BJ (cell line): ENCODE data around the gene NACA. TPM values are rescaled to one million over a fixed set of nuclear protein-coding genes. Genes with fewer than 3 reads are reported as not detected.
A peak's percentile ranks its signal among the peaks of the same experiment; 100 is the strongest.

ENCODE experiments used
- CTCF ChIA-PET: fragments of 350-600 bp; formaldehyde crosslinking; extraction: SDS; loops from one replicate; lab custom pipeline; 2021; ENCODE audit warnings: antibody characterized with exemption, inconsistent platforms; lab: Yijun Ruan, JAX
- POLR2A ChIA-PET: fragments of 300-600 bp; sonication (Branson Sonifier 250); formaldehyde crosslinking; extraction: SDS; loops from one replicate; lab custom pipeline; 2021; ENCODE audit warnings: antibody characterized with exemption; lab: Charles Lee
- DNase-seq: peaks from one replicate; pipeline ENCODE4 v3.0.0-alpha.2; 2011; ENCODE audit warnings: low read depth
- H3K27me3 ChIP-seq: 2 replicates; pipeline ENCODE4 v1.6.0; 2011; ENCODE audit warnings: low read length; ENCODE audit not compliant: control insufficient read depth, insufficient read depth
- H3K36me3 ChIP-seq: 2 replicates; pipeline ENCODE4 v1.5.1; 2011; ENCODE audit warnings: low read length; ENCODE audit not compliant: control insufficient read depth, insufficient read depth
- H3K4me3 ChIP-seq: 2 replicates; pipeline ENCODE4 v1.5.1; 2011; ENCODE audit warnings: low read depth, mild to moderate bottlenecking, control low read depth, low read length
- polyA plus RNA-seq: library from polyadenylated mRNA; depleted of rRNA; stranded (reverse); fragments of >200 nt; gene quantifications from 2 replicates; pipeline ENCODE4 v1.2.3, GENCODE V29; 2011
- TF ChIP-seq, protein P1 (sequence below): IDR thresholded peaks from 2 replicates; pipeline ENCODE4 v1.5.1; 2011; ENCODE audit warnings: low read depth, mild to moderate bottlenecking, control low read depth, inconsistent platforms, low read length, moderate library complexity; ENCODE audit not compliant: insufficient read depth

The NACA gene
- polyA plus RNA-seq, 1 experiment: 678 TPM

- Histone ChIP-seq H3K27me3 (no peaks in the 10 kb centered on the region), H3K4me3 (peak overlapping the region; percentile 99), H3K36me3 (peaks cover 5% of the 10 kb centered on the region)
- POLR2A ChIA-PET: no interaction called here
- TF ChIP-seq, protein P1, sequence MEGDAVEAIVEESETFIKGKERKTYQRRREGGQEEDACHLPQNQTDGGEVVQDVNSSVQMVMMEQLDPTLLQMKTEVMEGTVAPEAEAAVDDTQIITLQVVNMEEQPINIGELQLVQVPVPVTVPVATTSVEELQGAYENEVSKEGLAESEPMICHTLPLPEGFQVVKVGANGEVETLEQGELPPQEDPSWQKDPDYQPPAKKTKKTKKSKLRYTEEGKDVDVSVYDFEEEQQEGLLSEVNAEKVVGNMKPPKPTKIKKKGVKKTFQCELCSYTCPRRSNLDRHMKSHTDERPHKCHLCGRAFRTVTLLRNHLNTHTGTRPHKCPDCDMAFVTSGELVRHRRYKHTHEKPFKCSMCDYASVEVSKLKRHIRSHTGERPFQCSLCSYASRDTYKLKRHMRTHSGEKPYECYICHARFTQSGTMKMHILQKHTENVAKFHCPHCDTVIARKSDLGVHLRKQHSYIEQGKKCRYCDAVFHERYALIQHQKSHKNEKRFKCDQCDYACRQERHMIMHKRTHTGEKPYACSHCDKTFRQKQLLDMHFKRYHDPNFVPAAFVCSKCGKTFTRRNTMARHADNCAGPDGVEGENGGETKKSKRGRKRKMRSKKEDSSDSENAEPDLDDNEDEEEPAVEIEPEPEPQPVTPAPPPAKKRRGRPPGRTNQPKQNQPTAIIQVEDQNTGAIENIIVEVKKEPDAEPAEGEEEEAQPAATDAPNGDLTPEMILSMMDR: no peak
- CTCF ChIA-PET: interaction anchor here (2.2 kb wide), 1 partner anchor 87 kb away, joined by 4 read pairs; no protein-coding TSS in a partner anchor
- DNase-seq: peak; percentile 31
Measured at GRCh38 chr12:56723889-56724700, 1.0 kb downstream of the NACA start.

- H3K36me3 ChIP-seq: peaks cover 5% of the 10 kb centered on the region
- H3K27me3 ChIP-seq: no peaks in the 10 kb centered on the region
- POLR2A ChIA-PET: no interaction called here
- CTCF ChIA-PET: interaction anchor here (2.2 kb wide), 1 partner anchor 87 kb away, joined by 4 read pairs; no protein-coding TSS in a partner anchor
- no peak for DNase-seq
- TF ChIP-seq, protein P1: no peak
- peak overlapping the region; percentile 99 for H3K4me3 ChIP-seq
Measured at GRCh38 chr12:56723352-56723751, 1.7 kb downstream of the NACA start.

DNA sequence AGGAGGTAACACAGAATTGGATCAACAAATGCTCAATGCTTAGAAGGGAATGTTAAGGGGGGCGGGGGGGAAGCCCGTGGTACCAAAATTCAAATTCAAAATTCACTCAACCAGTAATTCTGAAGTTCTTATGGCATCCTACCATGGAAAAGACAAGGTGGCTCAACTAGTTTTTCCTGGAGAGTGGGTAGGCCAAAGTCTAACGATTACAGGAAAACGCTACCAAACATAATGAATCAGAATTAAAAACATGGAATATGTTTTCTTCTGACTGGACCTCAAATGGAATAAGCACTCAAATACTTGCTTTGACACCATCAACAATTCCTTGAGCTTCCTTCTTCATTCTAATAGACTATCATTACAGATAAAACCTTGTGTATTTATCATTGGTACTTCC lies 2.3 kb downstream of the NACA start:
- POLR2A ChIA-PET: no interaction called here
- TF ChIP-seq, protein P1: no peak

DNA sequence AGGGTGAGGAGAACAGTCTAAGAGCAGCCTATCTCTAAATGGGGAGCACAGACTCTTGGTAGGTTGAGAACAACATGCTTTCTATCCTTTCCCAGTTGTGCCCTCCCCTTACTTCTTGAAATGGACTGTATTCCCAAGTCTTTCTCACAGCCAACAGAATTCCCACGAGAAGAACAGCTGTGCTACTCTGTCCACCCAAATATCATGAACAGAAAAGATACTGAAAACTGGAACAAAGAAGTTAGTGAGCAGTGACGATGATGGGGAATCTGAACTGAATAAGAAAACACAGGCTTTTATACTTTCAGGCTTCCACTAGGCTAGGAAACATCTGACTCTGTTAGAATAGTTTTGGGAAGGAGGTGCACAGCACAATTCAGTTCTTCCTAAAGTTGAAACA lies 3.4 kb downstream of the NACA start:
- Histone ChIP-seq H3K27me3 (no peaks in the 10 kb centered on the region), H3K36me3 (peaks cover 10% of the 10 kb centered on the region), H3K4me3 (no peak overlapping the region)
- ChIA-PET POLR2A (interaction anchor here (0.5 kb wide), 1 partner anchor 352 kb away, joined by 3 read pairs; no protein-coding TSS in a partner anchor), CTCF (interaction anchor here (1.0 kb wide), 1 partner anchor 23 kb away, joined by 4 read pairs; no protein-coding TSS in a partner anchor)
- TF ChIP-seq, protein P1: no peak
- no peak for DNase-seq

More for the DNA sequence above, 2.3 kb downstream of the NACA start:
- Histone ChIP-seq H3K27me3 (no peaks in the 10 kb centered on the region), H3K36me3 (peaks cover 7% of the 10 kb centered on the region), H3K4me3 (no peak overlapping the region)
- CTCF ChIA-PET: interaction anchor here (0.5 to 2.2 kb wide), 2 partner anchors 40 to 86 kb away, joined by 3 to 4 read pairs; no protein-coding TSS in a partner anchor
- DNase-seq: no peak

DNA sequence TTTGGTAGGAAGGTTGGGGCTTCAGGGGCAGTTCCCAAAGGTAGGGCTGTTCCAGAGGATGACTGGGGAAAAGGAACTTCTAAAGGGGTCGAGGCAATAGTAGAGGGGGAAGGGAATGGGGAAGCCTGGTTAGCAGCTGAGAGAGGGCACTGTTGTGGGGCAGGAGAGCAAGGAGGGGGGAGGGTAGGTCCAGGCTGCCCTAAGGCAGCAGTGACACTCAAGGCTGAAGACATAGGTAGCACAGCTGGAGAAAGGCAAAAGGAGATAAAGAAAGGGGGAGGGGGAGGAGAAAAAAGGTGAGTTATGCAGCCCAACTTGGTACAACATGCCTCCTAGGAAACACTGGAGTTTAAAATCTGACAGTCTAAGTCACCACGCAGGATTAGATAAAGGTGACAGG lies 3.9 kb downstream of the NACA start:
- TF ChIP-seq, protein P1: no peak
- ChIA-PET POLR2A (interaction anchor here (0.5 kb wide), 1 partner anchor 352 kb away, joined by 3 read pairs; no protein-coding TSS in a partner anchor), CTCF (interaction anchor here (1.0 kb wide), 1 partner anchor 23 kb away, joined by 4 read pairs; no protein-coding TSS in a partner anchor)
- no peak for DNase-seq
- no peaks in the 10 kb centered on the region for H3K27me3 ChIP-seq
- peaks cover 11% of the 10 kb centered on the region for H3K36me3 ChIP-seq
- no peak overlapping the region for H3K4me3 ChIP-seq
